Duodenal mucosa (tissue), 2 donors: ENCODE data around the gene DHRS12.

Experiments used
- H3K27ac ChIP-seq: one replicate; pipeline ENCODE4 v1.7.0; 2013; ENCODE audit warnings: low read depth, low read length
- H3K27me3 ChIP-seq, 2 donors: one replicate each; pipeline ENCODE4 v1.7.0; 2013; ENCODE audit warnings: low read length in 2 of 2, control low read depth in 1 of 2; ENCODE audit not compliant: insufficient read depth in 2 of 2, control insufficient read depth in 1 of 2
- H3K36me3 ChIP-seq, 2 donors: one replicate each; pipeline ENCODE4 v1.7.0; 2013; ENCODE audit warnings: low read length in 2 of 2, control low read depth in 1 of 2; ENCODE audit not compliant: insufficient read depth in 2 of 2, control insufficient read depth in 1 of 2
- H3K4me1 ChIP-seq, 2 donors: one replicate each; pipeline ENCODE4 v1.7.0; 2013; ENCODE audit warnings: low read length in 2 of 2, control low read depth in 1 of 2; ENCODE audit not compliant: insufficient read depth in 2 of 2, control insufficient read depth in 1 of 2
- H3K4me3 ChIP-seq, 2 donors: one replicate each; pipeline ENCODE4 v1.7.0; 2013; ENCODE audit warnings: low read length in 2 of 2, low read depth in 1 of 2
- H3K9ac ChIP-seq, 2 donors: one replicate each; pipeline ENCODE4 v1.7.0; 2013; ENCODE audit warnings: low read length in 2 of 2, low read depth in 1 of 2
- H3K9me3 ChIP-seq, 2 donors: one replicate each; pipeline ENCODE4 v1.7.0; 2013; ENCODE audit warnings: low read length in 2 of 2, control low read depth in 1 of 2; ENCODE audit not compliant: control insufficient read depth in 1 of 2

DHRS12 gene

DNA sequence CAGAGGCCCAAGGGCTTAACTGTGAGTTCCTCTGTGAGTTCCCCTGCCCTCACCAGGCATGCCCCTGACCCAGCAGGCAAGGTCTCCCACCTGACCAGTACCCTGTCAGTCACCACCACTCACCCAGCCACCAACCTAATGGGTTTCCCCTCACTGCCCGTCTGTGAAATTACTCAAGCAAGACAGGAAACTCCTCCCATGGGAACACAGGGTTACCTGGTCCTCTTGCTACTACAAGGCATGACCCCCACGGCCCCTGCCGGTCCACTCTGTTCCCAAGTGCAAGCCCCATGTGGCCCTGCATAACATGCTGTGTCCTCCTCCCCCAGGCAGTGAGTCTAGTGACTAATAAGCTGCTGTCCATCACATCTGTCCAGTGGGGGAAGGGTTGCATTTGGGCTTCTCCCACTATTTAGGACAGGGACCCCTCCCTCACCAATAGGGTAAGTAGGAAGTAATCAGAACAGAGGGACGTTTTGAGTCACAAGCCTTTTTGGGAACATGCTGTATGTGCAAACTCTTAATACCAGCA is 8.0 kb upstream of the DHRS12 start:
- Histone ChIP-seq H3K27ac (no peak overlapping the region), H3K4me1 (peaks cover 4 to 5% of the 10 kb centered on the region in 2 donors), H3K9me3 (no peaks in the 10 kb centered on the region), H3K36me3 (no peaks in the 10 kb centered on the region), H3K27me3 (no peaks in the 10 kb centered on the region), H3K4me3 (no peak overlapping the region), H3K9ac (no peak overlapping the region)

DNA sequence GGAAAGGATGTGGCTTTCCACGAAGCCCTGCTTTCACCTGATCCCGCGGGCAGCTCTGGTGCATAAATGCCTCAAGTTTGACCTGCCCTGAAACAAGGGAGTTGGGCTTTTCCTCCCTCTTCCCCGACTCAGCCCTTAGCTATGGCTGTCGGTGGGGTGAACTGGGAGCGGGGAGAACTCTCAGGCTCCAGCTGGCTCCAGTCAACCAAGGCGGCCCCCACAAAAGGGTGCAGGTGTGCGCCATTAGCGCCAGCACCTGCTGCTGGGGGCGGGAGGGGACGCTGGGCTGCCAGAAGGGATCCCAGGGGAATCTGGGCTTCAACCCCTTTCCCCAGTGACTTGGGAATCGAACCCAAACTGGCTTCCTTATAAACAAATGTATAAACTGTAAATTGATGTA is 7.1 kb upstream of the DHRS12 start:
- peaks cover 4 to 5% of the 10 kb centered on the region in 2 donors for H3K4me1 ChIP-seq
- no peak overlapping the region for H3K27ac ChIP-seq
- no peak overlapping the region for H3K4me3 ChIP-seq
- H3K27me3 ChIP-seq: no peaks in the 10 kb centered on the region
- H3K9ac ChIP-seq: no peak overlapping the region
- H3K9me3 ChIP-seq: no peaks in the 10 kb centered on the region
- no peaks in the 10 kb centered on the region for H3K36me3 ChIP-seq

DNA sequence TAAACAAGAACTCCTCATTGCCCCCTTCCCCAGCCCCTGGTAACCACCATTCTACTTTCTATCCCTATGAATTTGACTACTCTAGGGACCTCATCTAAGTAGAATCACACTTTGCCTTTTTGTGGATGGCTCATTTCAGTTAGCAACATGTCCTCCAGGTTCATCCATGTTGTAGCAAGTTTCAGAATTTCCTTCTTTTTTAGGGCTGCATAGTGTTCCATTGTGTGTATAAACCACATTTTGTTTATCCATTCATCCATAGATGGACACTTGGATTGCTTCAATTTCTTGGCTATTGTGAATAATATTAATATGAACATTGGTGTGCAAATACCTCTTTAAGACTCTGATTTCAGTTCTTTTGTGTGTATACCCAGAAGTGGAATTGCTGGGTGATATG is 4.8 kb upstream of the DHRS12 start:
- no peak overlapping the region for H3K9ac ChIP-seq

DNA sequence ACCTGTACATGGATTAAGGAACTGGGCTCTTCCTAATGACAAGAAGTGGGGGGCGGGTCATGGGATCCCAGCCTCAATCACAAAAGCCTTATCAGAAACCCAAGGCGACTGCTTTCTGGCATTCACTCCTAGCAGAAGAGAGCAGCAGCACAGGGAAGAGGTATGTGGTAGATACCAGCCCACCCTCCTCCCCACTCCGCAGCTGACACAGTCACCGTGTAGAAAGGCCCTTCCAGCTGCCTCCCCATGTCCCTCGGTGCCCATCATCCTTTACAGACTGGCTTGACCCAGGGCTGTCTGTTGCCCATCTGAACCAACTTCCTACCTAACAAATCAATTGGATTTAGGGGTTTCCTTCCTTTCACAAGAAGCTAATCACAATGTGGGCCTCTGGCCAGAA is 3.1 kb upstream of the DHRS12 start:
- Histone ChIP-seq H3K9me3 (no peaks in the 10 kb centered on the region), H3K4me1 (peaks cover 24 to 25% of the 10 kb centered on the region in 2 donors), H3K27me3 (no peaks in the 10 kb centered on the region), H3K27ac (no peak overlapping the region), H3K36me3 (no peaks in the 10 kb centered on the region), H3K4me3 (no peak overlapping the region), H3K9ac (no peak overlapping the region)

More for the DNA sequence above, 4.8 kb upstream of the DHRS12 start:
- Histone ChIP-seq H3K27ac (no peak overlapping the region), H3K27me3 (no peaks in the 10 kb centered on the region), H3K4me3 (no peak overlapping the region), H3K4me1 (peaks cover 11% of the 10 kb centered on the region in 2 donors), H3K9me3 (no peaks in the 10 kb centered on the region), H3K36me3 (no peaks in the 10 kb centered on the region)

DNA sequence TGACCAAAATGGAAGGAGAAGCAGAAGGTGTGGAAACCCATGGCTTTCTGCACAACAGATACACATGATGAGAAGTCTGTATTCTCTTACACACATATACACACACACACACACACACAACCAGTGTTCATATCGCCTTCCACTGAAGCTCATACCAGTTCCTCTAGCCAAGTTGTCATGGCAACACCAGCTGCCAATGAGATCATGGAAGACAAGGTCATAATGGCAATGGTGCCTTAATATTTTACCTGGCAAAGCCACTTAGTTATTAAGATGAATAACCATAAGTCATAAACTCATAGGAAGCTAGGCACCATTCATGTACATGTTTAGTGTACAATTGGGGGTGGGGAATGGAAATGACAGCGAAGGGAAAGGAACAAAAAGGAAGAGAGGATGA is 2.6 kb upstream of the DHRS12 start:
- no peak overlapping the region for H3K27ac ChIP-seq
- no peaks in the 10 kb centered on the region for H3K9me3 ChIP-seq
- H3K36me3 ChIP-seq: no peaks in the 10 kb centered on the region
- H3K9ac ChIP-seq: no peak overlapping the region
- H3K4me3 ChIP-seq: no peak overlapping the region
- peaks cover 27 to 29% of the 10 kb centered on the region in 2 donors for H3K4me1 ChIP-seq
- no peaks in the 10 kb centered on the region for H3K27me3 ChIP-seq

- no peak overlapping the region for H3K4me3 ChIP-seq
- H3K36me3 ChIP-seq: no peaks in the 10 kb centered on the region
- H3K9me3 ChIP-seq: no peaks in the 10 kb centered on the region
- H3K27ac ChIP-seq: no peak overlapping the region
- H3K4me1 ChIP-seq: peaks cover 30 to 32% of the 10 kb centered on the region in 2 donors
- H3K27me3 ChIP-seq: no peaks in the 10 kb centered on the region
- H3K9ac ChIP-seq: no peak overlapping the region
Measured at GRCh38 chr13:51805925-51806324, 2.0 kb upstream of the DHRS12 start.

DNA sequence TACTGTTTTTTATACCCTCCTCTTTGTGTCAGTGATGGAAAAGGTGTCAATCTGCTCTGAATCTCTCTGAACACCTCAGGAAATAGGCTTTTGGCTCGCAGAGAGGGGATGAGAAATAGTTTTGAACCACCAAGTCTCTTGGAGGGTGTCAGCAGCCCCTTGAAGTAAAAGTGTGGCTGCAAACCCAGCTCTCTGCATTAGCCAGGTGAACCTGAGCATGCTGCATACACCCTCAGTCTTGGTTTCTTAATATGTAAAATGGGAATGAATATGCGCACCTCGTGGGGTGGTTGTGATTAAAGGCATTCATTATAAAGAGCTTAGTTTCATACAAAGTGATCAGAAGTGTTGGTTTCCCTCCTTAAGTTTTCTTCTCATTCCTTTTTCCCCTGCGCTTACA is 1.4 kb upstream of the DHRS12 start:
- Histone ChIP-seq H3K4me1 (peaks cover 30 to 32% of the 10 kb centered on the region in 2 donors), H3K4me3 (peak overlapping the region; percentile 84 to 88), H3K27ac (no peak overlapping the region), H3K36me3 (no peaks in the 10 kb centered on the region), H3K9me3 (no peaks in the 10 kb centered on the region), H3K9ac (no peak overlapping the region), H3K27me3 (no peaks in the 10 kb centered on the region)

DNA sequence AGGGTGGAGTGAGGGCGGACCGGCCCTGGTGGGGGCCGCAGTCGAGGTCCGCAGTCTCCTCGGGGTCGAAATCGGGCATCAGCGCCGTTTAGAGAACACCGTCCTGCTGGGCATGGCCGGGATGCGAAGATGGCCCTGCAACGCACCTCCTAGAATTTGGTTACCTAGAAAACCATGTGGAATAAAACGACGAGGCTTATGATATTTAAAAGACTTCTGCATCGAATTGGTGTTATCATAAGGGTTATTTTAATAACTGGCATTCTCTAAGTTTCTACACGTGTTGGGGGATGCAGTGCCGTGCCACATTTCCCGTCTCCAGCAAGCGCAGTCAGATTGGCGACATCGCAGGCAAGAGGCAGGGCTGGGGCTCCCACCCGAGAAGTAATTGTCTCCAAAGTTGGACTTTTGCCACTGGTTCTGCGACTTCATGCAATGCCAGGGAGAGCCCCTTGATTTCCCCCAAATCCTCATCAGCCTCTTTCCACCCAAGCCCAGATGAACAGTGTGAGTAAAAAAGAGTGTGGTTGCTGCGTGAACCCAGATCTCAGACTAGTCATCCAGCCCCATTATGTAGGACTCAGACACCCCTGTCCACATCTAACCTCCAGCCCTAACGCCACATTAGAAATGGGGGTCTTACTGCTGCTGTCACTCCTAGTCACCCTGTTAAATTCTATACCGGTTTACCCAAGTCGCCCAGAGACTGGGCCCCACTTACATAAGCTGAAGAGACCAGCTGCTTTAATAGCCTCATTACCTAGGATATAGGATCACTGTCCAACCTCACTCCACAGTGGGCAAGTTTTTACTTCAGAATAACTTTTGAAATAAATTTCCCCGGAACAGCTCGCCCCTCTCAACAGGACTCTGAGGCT is 571 bp upstream of the DHRS12 start:
- Histone ChIP-seq H3K9me3 (no peaks in the 10 kb centered on the region), H3K36me3 (no peaks in the 10 kb centered on the region), H3K4me1 (peaks cover 30 to 32% of the 10 kb centered on the region in 2 donors), H3K4me3 (peak overlapping the region; percentile 84 to 88), H3K27ac (peak overlapping the region; percentile 99), H3K27me3 (no peaks in the 10 kb centered on the region), H3K9ac (peak overlapping the region; percentile 90 to 99)

- H3K9me3 ChIP-seq: no peaks in the 10 kb centered on the region
- no peaks in the 10 kb centered on the region for H3K36me3 ChIP-seq
- peak overlapping the region; percentile 90 to 99 for H3K9ac ChIP-seq
- peaks cover 30 to 32% of the 10 kb centered on the region in 2 donors for H3K4me1 ChIP-seq
- H3K4me3 ChIP-seq: peak overlapping the region; percentile 84 to 88
- H3K27ac ChIP-seq: peak overlapping the region; percentile 99
- H3K27me3 ChIP-seq: no peaks in the 10 kb centered on the region
Measured at GRCh38 chr13:51802631-51803418, 1.1 kb downstream of the DHRS12 start.

DNA sequence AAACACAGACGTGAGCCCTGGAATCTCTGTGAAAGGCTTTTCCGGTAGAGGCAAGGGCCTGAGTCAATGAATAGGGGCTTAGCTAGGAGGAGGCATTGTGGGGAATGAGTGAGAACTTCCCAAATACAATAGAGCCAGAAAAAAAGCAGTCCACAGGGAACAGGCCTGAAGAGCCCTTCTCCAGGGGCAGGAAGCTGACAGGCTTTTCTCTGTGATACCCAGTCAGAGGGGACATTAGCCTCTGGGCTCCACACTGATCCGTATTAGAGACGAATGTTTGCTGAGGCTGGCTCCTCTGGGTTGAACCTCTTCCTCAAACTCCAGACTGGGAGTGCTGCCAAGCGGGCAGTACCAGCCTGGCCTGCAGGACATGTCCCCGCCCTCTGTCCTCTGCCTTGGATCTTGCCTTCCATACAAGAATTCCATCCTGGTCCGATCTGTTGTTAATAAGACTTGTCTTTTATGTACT is 2.3 kb downstream of the DHRS12 start:
- H3K27ac ChIP-seq: peak overlapping the region; percentile 99
- H3K36me3 ChIP-seq: no peaks in the 10 kb centered on the region
- H3K9me3 ChIP-seq: no peaks in the 10 kb centered on the region
- peaks cover 30 to 32% of the 10 kb centered on the region in 2 donors for H3K4me1 ChIP-seq
- no peak overlapping the region for H3K4me3 ChIP-seq
- H3K9ac ChIP-seq: peak overlapping the region; percentile 16 to 26
- no peaks in the 10 kb centered on the region for H3K27me3 ChIP-seq
